Thyroid gland (tissue), 4 donors: ENCODE results near the gene PRIMPOL. TPM values are rescaled to one million over a fixed set of nuclear protein-coding genes. Genes with fewer than 3 reads are reported as not detected.

Experiments
- DNase-seq, 2 donors: peaks; one replicate each; pipeline ENCODE4 v3.0.0-alpha.2; 2019
- H3K27ac ChIP-seq, 3 donors: fragments of 200-600 bp; sonication (generic); 1 replicate in 2 of 3; 2 replicates in 1 of 3; pipeline ENCODE4 v1.5.1; 2016 to 2019; ENCODE audit warnings: mild to moderate bottlenecking in 1 of 3, moderate library complexity in 1 of 3
- H3K27me3 ChIP-seq: fragments of 200-600 bp; sonication (generic); one replicate; pipeline ENCODE4 v1.5.1; 2019
- H3K36me3 ChIP-seq, 2 donors: fragments of 200-600 bp; sonication (generic); one replicate each; pipeline ENCODE4 v1.5.1; 2016 to 2019
- H3K4me1 ChIP-seq, 2 donors: fragments of 200-600 bp; sonication (generic); one replicate each; pipeline ENCODE4 v1.5.1; 2017 to 2019
- H3K4me3 ChIP-seq, 3 donors: fragments of 200-600 bp; sonication (generic); replicated peaks in 1 of 3; 1 replicate in 2 of 3; 2 replicates in 1 of 3; pipeline ENCODE4 v1.5.1; 2016; ENCODE audit warnings: mild to moderate bottlenecking in 1 of 3
- H3K9me3 ChIP-seq: fragments of 200-600 bp; sonication (generic); one replicate; pipeline ENCODE4 v1.5.1; 2017
- POLR2A ChIP-seq, 2 donors: fragments of 450-650 bp; IDR thresholded peaks; one replicate each; pipeline ENCODE4 v1.6.1; 2017; ENCODE audit warnings: antibody characterized with exemption in 2 of 2, mild to moderate bottlenecking in 2 of 2, moderate library complexity in 1 of 2
- WGBS, 2 donors: methylation state at CpG; one replicate each; pipeline ENCODE4 v1.1.5; 2017; 5-methylcytosine and 5-hydroxymethylcytosine counted together
- intact Hi-C: fragments of 100-400 bp; cut with DNase I; formaldehyde crosslinking; loops from one replicate; pipeline ENCODE4 v1.15.1; 2023
- total RNA-seq, 4 donors: library from RNA; depleted of rRNA; stranded (reverse); fragments of >200 nt; gene quantifications; one replicate each; pipeline ENCODE4 v1.2.3, GENCODE V29; 2016
- TF ChIP-seq, protein P1 (sequence below), 6 experiments: fragments of 200-600 bp in 3 of 6; fragments of 450-650 bp in 3 of 6; sonication (generic) in 3 of 6; IDR thresholded peaks; one replicate each; pipeline ENCODE4 v1.5.1; 2016 to 2019; ENCODE audit warnings: antibody characterized with exemption in 6 of 6, mild to moderate bottlenecking in 2 of 6, inconsistent platforms in 1 of 6, moderate library complexity in 1 of 6

The PRIMPOL gene
- total RNA-seq, 4 donors from 2014 or later: 14.4 to 29.4 (median 22.3) TPM

DNA sequence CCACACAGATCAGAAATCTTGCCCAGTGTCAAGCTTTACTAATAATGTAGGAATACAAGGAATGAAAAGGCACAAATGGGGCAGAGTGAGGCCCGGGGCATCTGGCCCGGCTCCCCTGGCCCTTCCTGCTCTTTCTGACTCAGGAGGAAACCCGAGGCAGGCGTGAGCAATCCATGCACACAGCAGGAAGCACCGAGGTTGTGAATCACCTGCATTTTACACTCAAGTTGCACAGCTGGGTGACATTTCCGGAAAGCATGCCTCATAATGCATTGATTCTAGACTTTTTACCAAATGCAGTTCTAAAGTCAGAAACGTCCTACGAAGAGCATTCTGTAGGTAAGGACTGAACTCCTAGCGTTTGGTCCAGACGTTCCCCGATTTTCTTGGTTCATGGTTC lies 38.9 kb downstream of the PRIMPOL start:
- H3K4me1 ChIP-seq: no peaks in the 10 kb centered on the region
- no peak for TF ChIP-seq POLR2A (IDR thresholded peaks at IDR 0.05)
- TF ChIP-seq, protein P1, sequence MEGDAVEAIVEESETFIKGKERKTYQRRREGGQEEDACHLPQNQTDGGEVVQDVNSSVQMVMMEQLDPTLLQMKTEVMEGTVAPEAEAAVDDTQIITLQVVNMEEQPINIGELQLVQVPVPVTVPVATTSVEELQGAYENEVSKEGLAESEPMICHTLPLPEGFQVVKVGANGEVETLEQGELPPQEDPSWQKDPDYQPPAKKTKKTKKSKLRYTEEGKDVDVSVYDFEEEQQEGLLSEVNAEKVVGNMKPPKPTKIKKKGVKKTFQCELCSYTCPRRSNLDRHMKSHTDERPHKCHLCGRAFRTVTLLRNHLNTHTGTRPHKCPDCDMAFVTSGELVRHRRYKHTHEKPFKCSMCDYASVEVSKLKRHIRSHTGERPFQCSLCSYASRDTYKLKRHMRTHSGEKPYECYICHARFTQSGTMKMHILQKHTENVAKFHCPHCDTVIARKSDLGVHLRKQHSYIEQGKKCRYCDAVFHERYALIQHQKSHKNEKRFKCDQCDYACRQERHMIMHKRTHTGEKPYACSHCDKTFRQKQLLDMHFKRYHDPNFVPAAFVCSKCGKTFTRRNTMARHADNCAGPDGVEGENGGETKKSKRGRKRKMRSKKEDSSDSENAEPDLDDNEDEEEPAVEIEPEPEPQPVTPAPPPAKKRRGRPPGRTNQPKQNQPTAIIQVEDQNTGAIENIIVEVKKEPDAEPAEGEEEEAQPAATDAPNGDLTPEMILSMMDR (IDR thresholded peaks at IDR 0.05): no peak
- no peak overlapping the region for H3K4me3 ChIP-seq
- intact Hi-C loops: no loop called here
- H3K27ac ChIP-seq: no peak overlapping the region
- WGBS, 2 donors: 72 to 79% methylated on average over 10 to 11 of the region's 11 CpGs
- DNase-seq: no peak
- no peaks in the 10 kb centered on the region for H3K36me3 ChIP-seq
- no peaks in the 10 kb centered on the region for H3K27me3 ChIP-seq
- no peaks in the 10 kb centered on the region for H3K9me3 ChIP-seq

DNA sequence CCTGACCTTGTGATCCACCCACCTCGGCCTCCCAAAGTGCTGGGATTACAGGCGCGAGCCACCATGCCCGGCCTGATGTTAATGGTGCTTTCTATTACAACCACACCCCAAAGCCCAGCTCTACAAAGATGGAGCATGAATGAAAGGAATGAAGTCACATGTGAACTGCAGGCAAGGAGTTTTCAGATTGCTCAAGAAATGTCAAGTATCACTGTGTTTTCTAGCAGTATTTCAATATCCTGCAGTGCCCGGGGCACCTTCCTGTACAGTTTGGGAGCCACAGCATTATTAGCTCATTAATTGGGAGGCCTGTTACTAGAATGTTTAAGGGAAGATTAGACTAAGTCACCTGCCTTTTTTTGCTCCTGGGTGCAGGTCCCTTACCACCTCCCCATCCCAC lies 40.1 kb downstream of the PRIMPOL start:
- no peaks in the 10 kb centered on the region for H3K9me3 ChIP-seq
- DNase-seq: no peak
- peaks cover 0 to 6% of the 10 kb centered on the region in 2 donors for H3K36me3 ChIP-seq
- no peak for TF ChIP-seq POLR2A (IDR thresholded peaks at IDR 0.05)
- TF ChIP-seq, protein P1 (IDR thresholded peaks at IDR 0.05): no peak
- no peak overlapping the region for H3K4me3 ChIP-seq
- no peak overlapping the region for H3K27ac ChIP-seq
- intact Hi-C loops: no loop called here
- WGBS, 2 donors: 59 to 76% methylated on average over 5 of the region's 5 CpGs
- no peaks in the 10 kb centered on the region for H3K27me3 ChIP-seq
- H3K4me1 ChIP-seq: no peaks in the 10 kb centered on the region

DNA sequence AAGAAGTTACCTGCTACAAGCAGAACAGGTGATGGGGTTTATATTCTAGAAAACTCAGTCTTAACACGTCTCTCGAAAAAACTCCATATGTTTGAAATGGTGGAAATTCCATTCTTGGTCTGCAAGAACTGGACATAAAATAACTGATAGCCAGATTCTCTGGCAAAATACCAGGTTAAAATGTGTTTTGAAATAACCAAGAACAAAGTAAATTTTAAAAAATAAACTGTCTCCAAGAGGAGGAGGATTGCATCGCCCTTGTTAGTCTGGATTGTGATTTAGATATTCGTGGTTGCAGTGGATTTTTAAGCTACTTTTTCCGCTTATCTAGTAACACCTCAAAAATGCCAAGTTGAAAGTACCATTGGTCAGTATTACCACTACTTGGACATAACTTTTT lies 43.5 kb downstream of the PRIMPOL start:
- intact Hi-C loops: no loop called here
- Histone ChIP-seq H3K4me3 (no peak overlapping the region), H3K36me3 (peaks cover 0 to 8% of the 10 kb centered on the region in 2 donors), H3K4me1 (no peaks in the 10 kb centered on the region), H3K9me3 (no peaks in the 10 kb centered on the region), H3K27me3 (no peaks in the 10 kb centered on the region), H3K27ac (no peak overlapping the region)
- TF ChIP-seq, protein P1 (IDR thresholded peaks at IDR 0.05): no peak
- no peak for TF ChIP-seq POLR2A (IDR thresholded peaks at IDR 0.05)
- 96 to 97% methylated on average over 5 of the region's 5 CpGs for WGBS, 2 donors
- DNase-seq: no peak

DNA sequence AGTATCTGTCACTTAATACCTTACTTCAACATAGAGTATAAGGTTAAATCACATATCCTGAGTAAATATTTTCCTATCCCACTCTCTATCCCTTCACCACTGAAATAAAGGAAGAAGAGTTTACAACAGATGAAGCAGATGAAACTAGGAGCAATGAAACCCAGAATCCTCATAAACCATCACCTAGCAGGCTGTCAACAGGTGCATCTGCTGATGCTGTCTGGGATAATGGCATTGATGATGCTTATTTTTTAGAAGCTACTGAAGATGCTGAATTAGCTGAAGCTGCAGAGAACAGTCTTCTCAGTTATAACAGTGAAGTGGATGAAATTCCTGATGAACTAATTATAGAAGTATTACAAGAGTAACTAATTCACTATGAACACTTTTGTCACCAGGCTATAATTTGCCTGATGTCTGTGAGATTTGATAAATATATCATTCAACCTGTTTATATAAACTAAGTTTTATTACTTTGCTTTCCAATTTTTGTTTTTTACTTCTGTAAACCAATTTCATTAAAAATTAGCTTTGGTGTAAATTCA lies 44.9 kb downstream of the PRIMPOL start:
- H3K27ac ChIP-seq: no peak overlapping the region
- DNase-seq: no peak
- no peaks in the 10 kb centered on the region for H3K4me1 ChIP-seq
- H3K36me3 ChIP-seq: peaks cover 0 to 8% of the 10 kb centered on the region in 2 donors
- no peak overlapping the region for H3K4me3 ChIP-seq
- TF ChIP-seq, protein P1 (IDR thresholded peaks at IDR 0.05): no peak
- TF ChIP-seq POLR2A (IDR thresholded peaks at IDR 0.05): no peak
- intact Hi-C loops: no loop called here
- H3K27me3 ChIP-seq: no peaks in the 10 kb centered on the region
- no peaks in the 10 kb centered on the region for H3K9me3 ChIP-seq

DNA sequence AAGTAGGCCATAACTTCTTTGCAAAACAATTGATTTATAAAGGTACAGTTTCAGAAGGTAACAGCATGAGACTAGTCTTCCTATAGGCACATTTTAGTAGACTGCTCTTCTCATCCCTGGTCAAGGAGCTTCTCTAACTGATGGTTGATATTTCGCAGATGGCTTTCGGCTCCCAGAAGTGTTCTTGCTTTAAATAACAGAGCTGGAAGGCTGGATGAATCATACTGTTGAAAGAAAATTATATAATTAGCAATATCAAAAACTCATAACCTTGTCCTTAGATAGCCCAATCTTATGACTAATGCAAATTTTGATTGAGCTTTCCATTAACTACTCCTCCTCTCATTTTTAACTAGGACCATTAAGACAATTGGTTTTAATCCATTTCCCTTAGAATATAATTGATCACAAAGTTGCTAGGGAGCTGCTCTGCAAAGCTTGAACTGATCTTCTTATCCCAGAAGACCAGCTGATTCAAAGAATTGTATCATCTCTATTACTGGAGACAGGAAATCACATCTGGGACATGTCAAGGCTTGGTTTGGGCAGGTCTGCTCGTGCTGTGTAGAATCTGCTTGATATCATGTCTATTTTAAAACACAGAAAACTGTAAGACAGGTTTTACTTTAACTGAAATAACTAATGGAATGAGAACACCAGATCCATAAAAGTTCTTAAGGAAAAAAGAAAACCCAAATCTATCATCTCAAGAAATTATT lies 45.8 kb downstream of the PRIMPOL start:
- no peaks in the 10 kb centered on the region for H3K4me1 ChIP-seq
- WGBS, 2 donors: 91 to 93% methylated on average over 3 of the region's 3 CpGs
- H3K27ac ChIP-seq: no peak overlapping the region

More for the DNA sequence above, 45.8 kb downstream of the PRIMPOL start:
- Histone ChIP-seq H3K27me3 (no peaks in the 10 kb centered on the region), H3K9me3 (no peaks in the 10 kb centered on the region), H3K4me3 (no peak overlapping the region), H3K36me3 (peaks cover 0 to 8% of the 10 kb centered on the region in 2 donors)
- TF ChIP-seq POLR2A (IDR thresholded peaks at IDR 0.05): no peak
- TF ChIP-seq, protein P1 (IDR thresholded peaks at IDR 0.05): no peak
- no peak for DNase-seq
- intact Hi-C loops: no loop called here
